Activated CD8-positive, alpha-beta memory T cell treated with anti-CD3 and anti-CD28 coated beads for 1 hour (primary cell): ENCODE data around the gene RGPD5.
"Not testable (repeated sequence)": the region's sequence is repeated elsewhere in the genome, so short reads cannot be mapped to it uniquely, and the experiment has no call there.

Experiments used
- DNase-seq, 2 donors: peaks; one replicate each; pipeline ENCODE4 v3.0.0-alpha.2; 2020; ENCODE audit warnings: low read depth in 1 of 2; ENCODE audit errors: extremely low read depth in 1 of 2

Gene RGPD5

GRCh38 chr2:109794074-109794737 lies at the start of gene RGPD5:
RGPD5 (plus strand) TSS chr2:109794305; CDS start chr2:109794466, 161 bp downstream.
- not testable (repeated sequence) for DNase-seq

- not testable (repeated sequence) for DNase-seq
These were observed 42.5 kb upstream of the RGPD5 start for GRCh38 chr2:109751572-109751971.

GRCh38 chr2:109757163-109757824 lies 36.8 kb upstream of the RGPD5 start:
- DNase-seq, result not testable (repeated sequence)

- not testable (repeated sequence) for DNase-seq
These were observed 33.7 kb upstream of the RGPD5 start for GRCh38 chr2:109760265-109761042.

- DNase-seq, result not testable (repeated sequence)
These were observed 33.1 kb upstream of the RGPD5 start for GRCh38 chr2:109761043-109761454.

GRCh38 chr2:109761976-109762375 lies 32.1 kb upstream of the RGPD5 start:
- DNase-seq, result not testable (repeated sequence)

GRCh38 chr2:109766074-109766473 lies 28.0 kb upstream of the RGPD5 start:
- DNase-seq, result not testable (repeated sequence)

GRCh38 chr2:109766886-109767578 lies 27.1 kb upstream of the RGPD5 start:
- not testable (repeated sequence) for DNase-seq

- DNase-seq, result not testable (repeated sequence)
These were observed 25.2 kb upstream of the RGPD5 start for GRCh38 chr2:109768934-109769333.

GRCh38 chr2:109779118-109779517 lies 15.0 kb upstream of the RGPD5 start:
- not testable (repeated sequence) for DNase-seq

- not testable (repeated sequence) for DNase-seq
These were observed 12.8 kb upstream of the RGPD5 start for GRCh38 chr2:109781147-109781816.

- not testable (repeated sequence) for DNase-seq
These were observed 11.6 kb upstream of the RGPD5 start for GRCh38 chr2:109782446-109782993.

GRCh38 chr2:109791530-109792279 lies 2.4 kb upstream of the RGPD5 start:
- not testable (repeated sequence) for DNase-seq

GRCh38 chr2:109792659-109793058 lies 1.4 kb upstream of the RGPD5 start:
- not testable (repeated sequence) for DNase-seq

- not testable (repeated sequence) for DNase-seq
These were observed 77.1 kb downstream of the RGPD5 start for GRCh38 chr2:109871129-109871751.

GRCh38 chr2:109876625-109877024 lies 82.5 kb downstream of the RGPD5 start:
- DNase-seq, result not testable (repeated sequence)

GRCh38 chr2:109882112-109882511 lies 88.0 kb downstream of the RGPD5 start:
- not testable (repeated sequence) for DNase-seq

- DNase-seq, result not testable (repeated sequence)
These were observed 94.3 kb downstream of the RGPD5 start for GRCh38 chr2:109888414-109888813.

- not testable (repeated sequence) for DNase-seq
These were observed 95.8 kb downstream of the RGPD5 start for GRCh38 chr2:109889909-109890308.
